H1 (cell line): ENCODE measurements around the gene MACC1.

Experiments used
- CEBPB ChIP-seq: IDR thresholded peaks from 2 replicates; pipeline ENCODE4 v1.6.1; 2012; ENCODE audit warnings: low read depth, low read length
- TBP ChIP-seq: IDR thresholded peaks from 2 replicates; pipeline ENCODE4 v1.6.1; 2011; ENCODE audit warnings: low read depth, low read length, improper control_type of control experiment
- TF ChIP-seq, protein P1 (sequence below), 3 experiments: IDR thresholded peaks; 1 replicate in 2 of 3; 2 replicates in 1 of 3; pipeline versions ENCODE4 v1.5.1 to v1.6.1; 2011; ENCODE audit warnings: low read length in 3 of 3, mild to moderate bottlenecking in 3 of 3, inconsistent platforms in 2 of 3, low read depth in 1 of 3, moderate library complexity in 1 of 3; ENCODE audit not compliant: insufficient read depth in 1 of 3; ENCODE audit errors: control extremely low read depth in 1 of 3

DNA sequence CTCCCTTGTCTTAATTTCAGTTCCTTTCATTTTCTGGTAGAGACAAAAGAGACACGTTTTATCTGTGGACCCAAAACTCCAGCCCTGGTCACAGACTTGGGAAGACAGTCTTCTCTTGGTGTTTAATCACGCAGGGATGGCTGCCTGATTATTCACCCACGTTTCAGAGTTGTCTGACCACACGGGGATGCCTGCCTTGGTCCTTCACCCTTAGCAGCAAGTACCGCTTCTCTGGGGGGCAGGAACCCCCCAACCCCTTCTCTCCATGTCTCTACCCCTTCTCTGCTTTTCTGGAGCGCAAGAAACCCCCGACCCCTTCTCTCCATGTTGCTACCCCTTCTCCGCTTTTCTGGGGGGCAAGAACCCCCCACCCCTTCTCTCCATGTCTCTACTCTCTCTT lies 95.8 kb downstream of the MACC1 start:
- no peak for TF ChIP-seq TBP
- TF ChIP-seq, protein P1, sequence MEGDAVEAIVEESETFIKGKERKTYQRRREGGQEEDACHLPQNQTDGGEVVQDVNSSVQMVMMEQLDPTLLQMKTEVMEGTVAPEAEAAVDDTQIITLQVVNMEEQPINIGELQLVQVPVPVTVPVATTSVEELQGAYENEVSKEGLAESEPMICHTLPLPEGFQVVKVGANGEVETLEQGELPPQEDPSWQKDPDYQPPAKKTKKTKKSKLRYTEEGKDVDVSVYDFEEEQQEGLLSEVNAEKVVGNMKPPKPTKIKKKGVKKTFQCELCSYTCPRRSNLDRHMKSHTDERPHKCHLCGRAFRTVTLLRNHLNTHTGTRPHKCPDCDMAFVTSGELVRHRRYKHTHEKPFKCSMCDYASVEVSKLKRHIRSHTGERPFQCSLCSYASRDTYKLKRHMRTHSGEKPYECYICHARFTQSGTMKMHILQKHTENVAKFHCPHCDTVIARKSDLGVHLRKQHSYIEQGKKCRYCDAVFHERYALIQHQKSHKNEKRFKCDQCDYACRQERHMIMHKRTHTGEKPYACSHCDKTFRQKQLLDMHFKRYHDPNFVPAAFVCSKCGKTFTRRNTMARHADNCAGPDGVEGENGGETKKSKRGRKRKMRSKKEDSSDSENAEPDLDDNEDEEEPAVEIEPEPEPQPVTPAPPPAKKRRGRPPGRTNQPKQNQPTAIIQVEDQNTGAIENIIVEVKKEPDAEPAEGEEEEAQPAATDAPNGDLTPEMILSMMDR (IDR thresholded peaks at IDR 0.05; ENCODE audit: control extremely low read depth in 1 of 3, insufficient read depth in 1 of 3, low read depth in 1 of 3, low read length in 3 of 3), result no peak
- TF ChIP-seq CEBPB, result no peak
